Ishikawa (cell line): Measurements from ENCODE around the gene RNASE11.

Experiments
- CEBPB ChIP-seq: IDR thresholded peaks from 2 replicates; pipeline ENCODE4 v1.6.1; 2012
- CREB1 ChIP-seq: IDR thresholded peaks from 2 replicates; pipeline ENCODE4 v1.6.1; 2012; ENCODE audit warnings: low read depth
- EGR1 ChIP-seq: IDR thresholded peaks from 2 replicates; pipeline ENCODE4 v1.6.1; 2012
- EP300 ChIP-seq: IDR thresholded peaks from 2 replicates; pipeline ENCODE4 v1.6.1; 2012; ENCODE audit warnings: borderline replicate concordance
- FOXM1 ChIP-seq: IDR thresholded peaks from 2 replicates; pipeline ENCODE4 v1.6.1; 2012; ENCODE audit warnings: low read depth, borderline replicate concordance
- NFIC ChIP-seq: IDR thresholded peaks from 2 replicates; pipeline ENCODE4 v1.6.1; 2012
- RAD21 ChIP-seq: IDR thresholded peaks from 2 replicates; pipeline ENCODE4 v1.6.1; 2012; ENCODE audit warnings: low read depth
- REST ChIP-seq: IDR thresholded peaks from 2 replicates; pipeline ENCODE4 v1.6.1; 2012; ENCODE audit warnings: low read depth, mild to moderate bottlenecking
- TAF1 ChIP-seq: IDR thresholded peaks from 2 replicates; pipeline ENCODE4 v1.6.1; 2012; ENCODE audit warnings: low read depth, mild to moderate bottlenecking
- TCF12 ChIP-seq: IDR thresholded peaks from 2 replicates; pipeline ENCODE4 v1.6.1; 2012; ENCODE audit warnings: low read depth
- TEAD4 ChIP-seq: IDR thresholded peaks from 2 replicates; pipeline ENCODE4 v1.6.1; 2012
- YY1 ChIP-seq: IDR thresholded peaks from 2 replicates; pipeline ENCODE4 v1.6.1; 2012; ENCODE audit warnings: low read depth
- ZBTB7A ChIP-seq: IDR thresholded peaks from 2 replicates; pipeline ENCODE4 v1.6.1; 2012; ENCODE audit warnings: low read depth
- TF ChIP-seq, protein P1 (sequence below): IDR thresholded peaks from 2 replicates; pipeline ENCODE4 v1.6.1; 2012
- TF ChIP-seq, protein P2 (sequence below): IDR thresholded peaks from 2 replicates; pipeline ENCODE4 v1.6.1; 2012

The RNASE11 gene

GRCh38 chr14:20612403-20612802 lies 24.6 kb upstream of the RNASE11 start:
- TF ChIP-seq TCF12 (no peak), EGR1 (no peak), ZBTB7A (no peak), RAD21 (no peak), REST (no peak), NFIC (no peak), TAF1 (no peak), CEBPB (no peak), TEAD4 (no peak), YY1 (no peak), FOXM1 (no peak), CREB1 (no peak), EP300 (no peak)
- TF ChIP-seq, protein P1, sequence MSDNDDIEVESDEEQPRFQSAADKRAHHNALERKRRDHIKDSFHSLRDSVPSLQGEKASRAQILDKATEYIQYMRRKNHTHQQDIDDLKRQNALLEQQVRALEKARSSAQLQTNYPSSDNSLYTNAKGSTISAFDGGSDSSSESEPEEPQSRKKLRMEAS, result no peak
- TF ChIP-seq, protein P2, sequence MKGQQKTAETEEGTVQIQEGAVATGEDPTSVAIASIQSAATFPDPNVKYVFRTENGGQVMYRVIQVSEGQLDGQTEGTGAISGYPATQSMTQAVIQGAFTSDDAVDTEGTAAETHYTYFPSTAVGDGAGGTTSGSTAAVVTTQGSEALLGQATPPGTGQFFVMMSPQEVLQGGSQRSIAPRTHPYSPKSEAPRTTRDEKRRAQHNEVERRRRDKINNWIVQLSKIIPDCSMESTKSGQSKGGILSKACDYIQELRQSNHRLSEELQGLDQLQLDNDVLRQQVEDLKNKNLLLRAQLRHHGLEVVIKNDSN, result no peak

- TF ChIP-seq RAD21 (no peak), CEBPB (no peak), YY1 (no peak), NFIC (no peak), EGR1 (no peak), TEAD4 (no peak), EP300 (no peak), REST (no peak), CREB1 (no peak), TCF12 (no peak), TAF1 (no peak), ZBTB7A (no peak), FOXM1 (no peak)
- TF ChIP-seq, protein P1, result no peak
- TF ChIP-seq, protein P2, result no peak
Observed at GRCh38 chr14:20611277-20611676, 23.5 kb upstream of the RNASE11 start.

DNA sequence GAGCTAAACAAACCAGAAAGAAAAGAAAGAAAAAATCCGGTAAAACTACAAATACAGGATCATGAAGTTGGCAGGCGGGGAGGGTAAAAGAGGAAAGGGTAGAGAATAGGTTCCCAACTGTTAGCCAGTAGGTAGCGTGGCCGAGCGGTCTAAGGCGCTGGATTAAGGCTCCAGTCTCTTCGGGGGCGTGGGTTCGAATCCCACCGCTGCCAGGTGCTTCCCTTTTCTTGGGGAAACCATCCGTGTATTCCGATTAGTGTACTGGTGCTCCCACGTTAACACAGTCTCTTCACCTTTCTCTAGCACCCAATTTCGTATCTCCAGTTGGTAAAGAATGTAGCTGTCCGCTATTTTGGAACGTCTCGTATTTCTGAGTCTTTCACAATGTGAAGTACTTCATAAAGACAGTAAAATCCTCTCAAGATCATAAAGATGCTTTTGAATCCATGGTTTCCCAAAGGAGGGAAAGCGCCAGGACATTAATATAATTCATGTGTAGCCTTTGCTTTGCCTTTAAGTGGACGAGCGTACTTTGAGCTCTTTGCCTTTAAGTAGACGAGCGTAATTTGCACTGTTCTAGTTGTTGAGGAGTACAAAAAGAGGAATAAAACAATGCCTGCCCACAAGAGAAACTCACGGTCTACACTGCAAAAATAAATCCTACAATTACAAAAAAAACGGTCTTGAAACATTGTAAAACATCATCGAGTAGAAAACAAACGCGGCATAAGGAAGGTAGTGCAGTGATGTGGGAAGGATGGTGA lies 22.4 kb upstream of the RNASE11 start:
- TF ChIP-seq CEBPB (no peak), TAF1 (no peak), TCF12 (no peak), CREB1 (no peak), REST (no peak), FOXM1 (no peak), ZBTB7A (no peak), RAD21 (no peak), EP300 (no peak; the same call in 1 of the 2 replicates), TEAD4 (peak; percentile 85), YY1 (peak; percentile 52; the same call in 1 of the 2 replicates), NFIC (no peak), EGR1 (no peak)
- TF ChIP-seq, protein P1, result peak; percentile 29; the same call in 1 of the 2 replicates
- TF ChIP-seq, protein P2, result no peak
